Peyer's patch (tissue), 4 donors: ENCODE measurements around the gene RPL5.

Experiments used
- POLR2A ChIP-seq, 2 donors: fragments of 450-650 bp; IDR thresholded peaks; one replicate each; pipeline ENCODE4 v1.5.1; 2017; ENCODE audit warnings: antibody characterized with exemption in 2 of 2, mild to moderate bottlenecking in 2 of 2, moderate library complexity in 2 of 2
- TF ChIP-seq, protein P1 (sequence below), 6 experiments: fragments of 450-650 bp in 4 of 6; fragments of 200-600 bp in 2 of 6; sonication (generic) in 1 of 6; IDR thresholded peaks; one replicate each; pipeline ENCODE4 v1.5.1; 2017 to 2019; ENCODE audit warnings: antibody characterized with exemption in 6 of 6, mild to moderate bottlenecking in 3 of 6, moderate library complexity in 1 of 6

- TF ChIP-seq, protein P1, sequence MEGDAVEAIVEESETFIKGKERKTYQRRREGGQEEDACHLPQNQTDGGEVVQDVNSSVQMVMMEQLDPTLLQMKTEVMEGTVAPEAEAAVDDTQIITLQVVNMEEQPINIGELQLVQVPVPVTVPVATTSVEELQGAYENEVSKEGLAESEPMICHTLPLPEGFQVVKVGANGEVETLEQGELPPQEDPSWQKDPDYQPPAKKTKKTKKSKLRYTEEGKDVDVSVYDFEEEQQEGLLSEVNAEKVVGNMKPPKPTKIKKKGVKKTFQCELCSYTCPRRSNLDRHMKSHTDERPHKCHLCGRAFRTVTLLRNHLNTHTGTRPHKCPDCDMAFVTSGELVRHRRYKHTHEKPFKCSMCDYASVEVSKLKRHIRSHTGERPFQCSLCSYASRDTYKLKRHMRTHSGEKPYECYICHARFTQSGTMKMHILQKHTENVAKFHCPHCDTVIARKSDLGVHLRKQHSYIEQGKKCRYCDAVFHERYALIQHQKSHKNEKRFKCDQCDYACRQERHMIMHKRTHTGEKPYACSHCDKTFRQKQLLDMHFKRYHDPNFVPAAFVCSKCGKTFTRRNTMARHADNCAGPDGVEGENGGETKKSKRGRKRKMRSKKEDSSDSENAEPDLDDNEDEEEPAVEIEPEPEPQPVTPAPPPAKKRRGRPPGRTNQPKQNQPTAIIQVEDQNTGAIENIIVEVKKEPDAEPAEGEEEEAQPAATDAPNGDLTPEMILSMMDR (IDR thresholded peaks at IDR 0.05) = no peak
- TF ChIP-seq POLR2A (IDR thresholded peaks at IDR 0.05) = no peak
These were observed 5.2 kb downstream of the RPL5 start for GRCh38 chr1:92837062-92837461.
